ENCODE results near the gene MGRN1.

GRCh38 chr16:4631444-4631843, 6.8 kb downstream of the MGRN1 start:
- TF ChIP-seq REST (IDR thresholded peaks at IDR 0.05; ENCODE audit: insufficient read depth in 1 of 2, low read depth in 2 of 2, low read length in 2 of 2) (no peak), POLR2AphosphoS5 (IDR thresholded peaks at IDR 0.05; ENCODE audit: low read depth, low read length) (no peak), SIN3A (IDR thresholded peaks at IDR 0.05; ENCODE audit: borderline replicate concordance, insufficient read depth, low read length) (no peak)
